ENCODE measurements around the gene ZNF256. TPM values are rescaled to one million over a fixed set of nuclear protein-coding genes. Genes with fewer than 3 reads are reported as not detected.

Gene ZNF256
- 1 to 10 TPM; 4.2 to 8.6 (median 5.2) TPM for total RNA-seq

- 2% methylated on average over 6 of the region's 54 CpGs; no CpG with 5 or more reads in 1 of the 2 donors for WGBS, 2 donors (ENCODE audit: low coverage in 1 of 2)
- H3K9me3 ChIP-seq, result peaks cover 0 to 70% (median 0%) of the 10 kb centered on the region in 3 donors
These were observed at the start of gene ZNF256 for GRCh38 chr19:57947419-57948134. Gene ZNF256, minus strand, starts transcription at chr19:57947706. Its CDS starts 232 bp downstream, at chr19:57947474.

GRCh38 chr19:57992841-57993240, 45.3 kb upstream of the ZNF256 start:
- Histone ChIP-seq H3K27ac (no peak overlapping the region), H3K4me1 (no peaks in the 10 kb centered on the region), H3K9me3 (peaks cover 0 to 96% (median 4%) of the 10 kb centered on the region in 3 donors), H3K4me3 (no peak overlapping the region), H3K36me3 (peaks cover 7 to 97% of the 10 kb centered on the region in 2 donors), H3K27me3 (no peaks in the 10 kb centered on the region)
- WGBS, 2 donors (ENCODE audit: low coverage in 1 of 2), result 0 to 100% methylated on average over 1 of the region's 1 CpG
- no peak for ATAC-seq
- TF ChIP-seq POLR2AphosphoS5 (IDR thresholded peaks at IDR 0.05) (no peak), EP300 (IDR thresholded peaks at IDR 0.05) (no peak), POLR2A (IDR thresholded peaks at IDR 0.05) (no peak), CTCF (IDR thresholded peaks at IDR 0.05) (no peak)

More at GRCh38 chr19:57947419-57948134, at the start of gene ZNF256:
- peak; percentile 98 for ATAC-seq
- H3K27ac ChIP-seq, result peak within 1 kb of the TSS; percentile 66 to 90 (median 87)
- TF ChIP-seq POLR2AphosphoS5 (IDR thresholded peaks at IDR 0.05), result peak; percentile 72
- peak in 1 of 2 donors; percentile 38 for TF ChIP-seq POLR2A (IDR thresholded peaks at IDR 0.05)
- TF ChIP-seq CTCF (IDR thresholded peaks at IDR 0.05), result peak in 3 of 4 experiments; percentile 67 to 77 (median 76)
- TF ChIP-seq EP300 (IDR thresholded peaks at IDR 0.05), result no peak
- peaks cover 2 to 27% (median 9%) of the 10 kb centered on the region in 3 donors for H3K4me1 ChIP-seq
- peaks cover 0 to 35% of the 10 kb centered on the region in 2 donors for H3K36me3 ChIP-seq
- peak within 1 kb of the TSS; percentile 91 to 94 for H3K4me3 ChIP-seq
- no peaks in the 10 kb centered on the region for H3K27me3 ChIP-seq

GRCh38 chr19:57978586-57979289, 31.2 kb upstream of the ZNF256 start:
- H3K36me3 ChIP-seq, result peaks cover 37 to 100% of the 10 kb centered on the region in 2 donors
- no peak for TF ChIP-seq EP300 (IDR thresholded peaks at IDR 0.05)
- H3K27ac ChIP-seq, result no peak overlapping the region

GRCh38 chr19:57974434-57974833, 26.9 kb upstream of the ZNF256 start, which contains the start of gene C19orf18:
Gene C19orf18, minus strand, starts transcription at chr19:57974534. Its CDS starts 102 bp downstream, at chr19:57974432.
- ATAC-seq, result no peak
- H3K4me1 ChIP-seq, result no peaks in the 10 kb centered on the region

More at GRCh38 chr19:57978586-57979289, 31.2 kb upstream of the ZNF256 start:
- Histone ChIP-seq H3K4me1 (no peaks in the 10 kb centered on the region), H3K4me3 (no peak overlapping the region), H3K27me3 (no peaks in the 10 kb centered on the region), H3K9me3 (peaks cover 34 to 100% (median 36%) of the 10 kb centered on the region in 3 donors)
- no peak for ATAC-seq
- WGBS, 2 donors (ENCODE audit: low coverage in 1 of 2), result 86 to 97% methylated on average over 1 to 3 of the region's 3 CpGs

More at GRCh38 chr19:57974434-57974833, 26.9 kb upstream of the ZNF256 start, which contains the start of gene C19orf18:
- 75 to 94% methylated on average over 1 to 4 of the region's 4 CpGs for WGBS, 2 donors (ENCODE audit: low coverage in 1 of 2)
- Histone ChIP-seq H3K36me3 (peaks cover 7 to 89% of the 10 kb centered on the region in 2 donors), H3K27ac (no peak within 1 kb of the TSS), H3K9me3 (peaks cover 11 to 100% (median 18%) of the 10 kb centered on the region in 3 donors), H3K4me3 (no peak within 1 kb of the TSS), H3K27me3 (no peaks in the 10 kb centered on the region)
- TF ChIP-seq POLR2AphosphoS5 (IDR thresholded peaks at IDR 0.05) (no peak), POLR2A (IDR thresholded peaks at IDR 0.05) (no peak), EP300 (IDR thresholded peaks at IDR 0.05) (no peak), CTCF (IDR thresholded peaks at IDR 0.05) (no peak)

Data from gastroesophageal sphincter (tissue), 4 donors.